GM20000 (cell line): ENCODE measurements around the gene ADGRL3.

Source experiments
- DNase-seq: peaks from one replicate; pipeline ENCODE4 v3.0.0; 2012; ENCODE audit warnings: low spot score
- CTCF ChIP-seq: IDR thresholded peaks from 2 replicates; pipeline ENCODE4 v1.5.1; 2012; ENCODE audit warnings: mild to moderate bottlenecking, control low read depth; ENCODE audit errors: extremely low read depth, missing control alignments

The ADGRL3 gene

GRCh38 chr4:61770456-61770855 is 570.3 kb downstream of the ADGRL3 start:
- no peak for DNase-seq
- no peak for TF ChIP-seq CTCF

- no peak for DNase-seq
- no peak for TF ChIP-seq CTCF
Observed at GRCh38 chr4:61771056-61771455, 570.9 kb downstream of the ADGRL3 start.

GRCh38 chr4:61772126-61772525 is 572.0 kb downstream of the ADGRL3 start:
- TF ChIP-seq CTCF, result no peak
- DNase-seq, result no peak

GRCh38 chr4:61773655-61774245 is 573.6 kb downstream of the ADGRL3 start:
- TF ChIP-seq CTCF, result no peak
- no peak for DNase-seq

GRCh38 chr4:61782133-61782532 is 582.0 kb downstream of the ADGRL3 start:
- no peak for DNase-seq
- TF ChIP-seq CTCF, result no peak

GRCh38 chr4:61783050-61783449 is 582.9 kb downstream of the ADGRL3 start:
- DNase-seq, result no peak

GRCh38 chr4:61785761-61786160 is 585.6 kb downstream of the ADGRL3 start:
- no peak for TF ChIP-seq CTCF
- DNase-seq, result no peak

More at GRCh38 chr4:61783050-61783449, 582.9 kb downstream of the ADGRL3 start:
- TF ChIP-seq CTCF, result no peak
